Measurements from ENCODE around the gene ZNF385A.
"Not testable (repeated sequence)": the region's sequence is repeated elsewhere in the genome, so short reads cannot be mapped to it uniquely, and the experiment has no call there.

The ZNF385A gene

GRCh38 chr12:54372113-54372806, 12.3 kb downstream of the ZNF385A start:
- DNase-seq = no peak

- DNase-seq = no peak
These were observed 13.0 kb downstream of the ZNF385A start for GRCh38 chr12:54371328-54372112.

GRCh38 chr12:54370171-54370730, 14.3 kb downstream of the ZNF385A start:
- DNase-seq = peak; percentile 94

- DNase-seq = no peak
These were observed 14.9 kb downstream of the ZNF385A start for GRCh38 chr12:54369597-54370131.

GRCh38 chr12:54368709-54369596, 15.6 kb downstream of the ZNF385A start:
- no peak for DNase-seq

GRCh38 chr12:54368025-54368708, 16.4 kb downstream of the ZNF385A start:
- DNase-seq = no peak

GRCh38 chr12:54364413-54364812, 20.1 kb downstream of the ZNF385A start, which contains the start of gene GPR84:
Gene GPR84, minus strand, starts transcription at chr12:54364486. Its CDS starts 635 bp downstream, at chr12:54363851.
- DNase-seq = no peak

GRCh38 chr12:54363618-54364017, 20.9 kb downstream of the ZNF385A start:
- no peak for DNase-seq

- no peak for DNase-seq
These were observed 21.5 kb downstream of the ZNF385A start for GRCh38 chr12:54363047-54363446.

GRCh38 chr12:54360717-54361456, 23.6 kb downstream of the ZNF385A start:
- DNase-seq = no peak

GRCh38 chr12:54359762-54360351, 24.7 kb downstream of the ZNF385A start:
- DNase-seq = no peak

- peak; percentile 83 for DNase-seq
These were observed 25.4 kb downstream of the ZNF385A start for GRCh38 chr12:54358945-54359761.

- DNase-seq = no peak
These were observed 26.2 kb downstream of the ZNF385A start for GRCh38 chr12:54358191-54358944.

GRCh38 chr12:54357506-54358190, 26.9 kb downstream of the ZNF385A start:
- DNase-seq = no peak

GRCh38 chr12:54356951-54357356, 27.6 kb downstream of the ZNF385A start:
- DNase-seq = no peak

- no peak for DNase-seq
These were observed 28.3 kb downstream of the ZNF385A start for GRCh38 chr12:54356228-54356627.

- no peak for DNase-seq
These were observed 29.3 kb downstream of the ZNF385A start for GRCh38 chr12:54355104-54355815.

GRCh38 chr12:54354271-54354670, 30.3 kb downstream of the ZNF385A start:
- not testable (repeated sequence) for DNase-seq
